ENCODE data around the gene NPHP4.

DNA sequence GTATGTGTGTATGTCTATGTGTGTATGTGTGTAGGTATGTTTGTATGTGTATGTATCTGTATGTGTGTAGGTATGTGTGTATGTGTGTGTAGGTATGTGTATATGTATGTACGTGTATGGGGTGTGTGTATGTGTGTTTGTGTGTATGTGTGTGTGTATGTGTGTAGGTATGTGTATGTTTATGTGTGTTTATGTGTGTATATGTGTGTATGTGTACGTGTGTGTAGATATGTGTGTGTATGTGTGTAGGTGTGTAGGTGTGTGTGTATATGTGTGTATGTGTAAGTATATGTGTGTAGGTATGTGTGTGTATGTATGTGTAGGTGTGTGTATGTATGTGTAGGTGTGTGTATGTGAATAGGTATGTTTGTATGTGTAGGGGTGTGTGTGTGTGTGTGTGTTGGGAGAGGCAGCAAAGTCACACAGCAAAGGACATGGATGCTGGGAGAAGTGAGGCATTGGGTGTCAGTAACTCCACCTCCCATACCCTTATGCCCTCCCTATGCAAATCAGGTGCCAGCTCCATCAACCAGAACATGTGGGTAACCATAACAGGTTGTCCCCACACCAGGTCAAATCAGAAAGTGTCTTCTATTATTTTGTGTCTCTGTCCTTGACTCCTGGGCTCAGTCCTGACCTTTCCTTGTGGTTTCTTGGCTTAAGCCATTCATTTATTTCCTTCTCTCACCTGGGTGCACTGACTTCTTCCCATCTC lies 38.5 kb upstream of the NPHP4 start:
- TF ChIP-seq, protein P1, sequence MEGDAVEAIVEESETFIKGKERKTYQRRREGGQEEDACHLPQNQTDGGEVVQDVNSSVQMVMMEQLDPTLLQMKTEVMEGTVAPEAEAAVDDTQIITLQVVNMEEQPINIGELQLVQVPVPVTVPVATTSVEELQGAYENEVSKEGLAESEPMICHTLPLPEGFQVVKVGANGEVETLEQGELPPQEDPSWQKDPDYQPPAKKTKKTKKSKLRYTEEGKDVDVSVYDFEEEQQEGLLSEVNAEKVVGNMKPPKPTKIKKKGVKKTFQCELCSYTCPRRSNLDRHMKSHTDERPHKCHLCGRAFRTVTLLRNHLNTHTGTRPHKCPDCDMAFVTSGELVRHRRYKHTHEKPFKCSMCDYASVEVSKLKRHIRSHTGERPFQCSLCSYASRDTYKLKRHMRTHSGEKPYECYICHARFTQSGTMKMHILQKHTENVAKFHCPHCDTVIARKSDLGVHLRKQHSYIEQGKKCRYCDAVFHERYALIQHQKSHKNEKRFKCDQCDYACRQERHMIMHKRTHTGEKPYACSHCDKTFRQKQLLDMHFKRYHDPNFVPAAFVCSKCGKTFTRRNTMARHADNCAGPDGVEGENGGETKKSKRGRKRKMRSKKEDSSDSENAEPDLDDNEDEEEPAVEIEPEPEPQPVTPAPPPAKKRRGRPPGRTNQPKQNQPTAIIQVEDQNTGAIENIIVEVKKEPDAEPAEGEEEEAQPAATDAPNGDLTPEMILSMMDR (IDR thresholded peaks at IDR 0.05; ENCODE audit: low read length) = no peak
- no peak for TF ChIP-seq EZH2 (IDR thresholded peaks at IDR 0.05; ENCODE audit: borderline replicate concordance, low read length)

Measured in OCI-LY1 (cell line).